ENCODE results near the gene HS6ST1.
A peak's percentile ranks its signal among the peaks of the same experiment; 100 is the strongest.
"Not testable (repeated sequence)": the region's sequence is repeated elsewhere in the genome, so short reads cannot be mapped to it uniquely, and the experiment has no call there.

Gene HS6ST1

DNA sequence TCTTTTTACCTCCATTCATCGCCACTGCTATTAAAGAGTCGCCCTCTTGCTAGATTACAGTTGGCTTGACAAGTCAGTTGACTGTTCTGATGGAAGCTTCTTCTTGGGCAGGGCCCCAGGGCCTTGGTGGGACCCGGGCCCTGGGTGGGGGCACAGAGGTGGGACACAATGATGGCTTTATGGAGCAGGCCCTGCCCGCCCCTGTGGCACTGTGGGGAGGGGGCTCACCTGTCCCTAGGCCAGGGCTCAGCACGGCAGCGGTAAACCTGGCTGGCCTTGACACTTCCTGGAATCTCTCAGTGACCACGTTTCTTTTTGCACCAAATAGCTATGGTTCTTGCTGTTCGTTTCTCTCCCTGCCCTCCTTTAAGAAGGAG is 4.9 kb upstream of the HS6ST1 start:
- no peak for FAIRE-seq
- DNase-seq (ENCODE audit: extremely low spot score, insufficient read length, low read depth) = no peak

DNA sequence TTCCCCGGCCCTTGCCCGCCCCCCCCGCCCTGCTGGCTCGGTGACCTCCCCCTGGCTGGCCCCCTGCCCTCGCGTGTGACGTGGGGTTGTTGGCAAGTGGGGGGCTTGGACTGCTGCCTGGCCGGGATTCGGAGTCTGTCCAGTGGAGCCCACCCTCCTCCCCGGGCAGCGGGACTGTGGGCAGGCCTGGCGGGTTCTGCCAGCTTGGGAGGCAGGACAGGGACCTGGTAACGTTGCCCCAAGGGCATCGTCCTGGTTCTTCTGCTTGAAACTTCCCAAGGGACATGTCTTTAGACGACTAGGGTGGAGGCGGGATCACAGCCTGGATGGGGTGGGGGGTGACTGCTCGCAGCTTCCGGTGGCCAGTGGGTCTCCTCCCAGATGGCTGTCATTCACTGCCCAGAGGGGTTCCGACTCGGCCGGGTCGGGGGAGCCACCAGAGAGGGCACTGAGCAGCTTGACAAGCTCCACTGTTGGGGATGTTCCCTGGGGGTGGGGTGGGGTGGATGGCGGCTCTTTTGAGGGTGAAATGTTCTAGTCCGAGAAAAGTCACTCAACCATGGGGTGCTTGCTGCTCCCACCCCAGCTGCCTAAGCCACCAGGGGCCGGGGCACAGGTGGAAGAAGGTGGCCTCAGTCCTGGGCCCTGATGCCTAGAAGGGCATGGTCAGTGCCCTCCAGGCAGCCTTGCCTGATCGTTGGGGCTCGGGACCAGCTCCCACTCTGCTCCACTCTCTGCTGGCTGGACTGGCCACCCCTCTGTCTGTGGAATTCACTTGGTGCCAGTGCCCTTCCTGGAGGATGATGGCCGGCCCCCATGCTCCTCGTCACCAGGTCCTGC is 4.3 kb upstream of the HS6ST1 start:
- DNase-seq (ENCODE audit: extremely low spot score, insufficient read length, low read depth) (no peak), FAIRE-seq (no peak)

DNA sequence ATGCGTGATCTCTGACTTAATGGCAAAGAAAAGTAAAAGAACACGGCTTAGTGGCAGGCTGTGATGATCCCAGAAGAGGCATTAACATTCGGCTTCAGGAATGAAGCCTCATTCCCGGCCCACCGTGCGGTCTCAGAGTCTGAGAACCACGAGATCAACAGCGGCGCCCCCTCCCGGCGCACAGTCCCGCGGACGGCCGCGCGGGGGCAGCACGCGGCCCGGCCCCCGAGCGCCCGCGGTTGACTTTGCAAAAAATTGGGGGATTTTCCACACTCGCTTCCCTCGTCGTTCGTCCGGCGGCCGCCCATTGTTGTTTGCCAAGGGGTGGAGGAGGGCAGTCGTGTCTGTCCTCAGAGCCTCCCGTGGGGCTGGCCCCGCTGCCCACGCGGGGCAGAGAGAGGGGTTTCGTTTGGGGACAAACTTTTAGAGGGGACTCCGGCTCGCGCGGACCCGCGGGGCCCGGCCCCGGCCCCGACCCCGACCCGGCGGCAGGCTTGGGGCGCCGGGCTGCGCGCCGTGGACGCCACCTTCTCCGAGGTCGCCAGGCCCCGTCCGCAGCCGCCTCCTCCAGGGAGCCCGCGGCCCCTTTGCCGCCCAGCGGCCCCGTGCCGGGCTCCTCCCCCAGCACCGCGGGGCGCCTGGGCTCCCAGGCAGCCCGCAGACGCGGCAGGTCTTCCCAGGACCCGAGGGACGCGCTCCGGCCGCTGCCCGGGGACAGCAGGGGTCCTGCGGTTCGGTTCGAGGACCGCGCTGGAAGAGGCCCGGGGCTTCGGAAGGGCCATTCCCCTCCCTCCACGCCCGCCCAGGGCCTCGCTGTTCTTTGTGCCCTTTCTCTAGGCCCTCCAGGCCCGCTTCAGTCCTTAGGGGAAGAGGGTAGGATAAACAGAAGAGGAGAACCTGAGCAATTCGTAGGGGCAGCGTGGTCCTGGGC is 3.4 kb upstream of the HS6ST1 start:
- DNase-seq (ENCODE audit: extremely low spot score, insufficient read length, low read depth) (peak; percentile 82), FAIRE-seq (peak; percentile 88)

DNA sequence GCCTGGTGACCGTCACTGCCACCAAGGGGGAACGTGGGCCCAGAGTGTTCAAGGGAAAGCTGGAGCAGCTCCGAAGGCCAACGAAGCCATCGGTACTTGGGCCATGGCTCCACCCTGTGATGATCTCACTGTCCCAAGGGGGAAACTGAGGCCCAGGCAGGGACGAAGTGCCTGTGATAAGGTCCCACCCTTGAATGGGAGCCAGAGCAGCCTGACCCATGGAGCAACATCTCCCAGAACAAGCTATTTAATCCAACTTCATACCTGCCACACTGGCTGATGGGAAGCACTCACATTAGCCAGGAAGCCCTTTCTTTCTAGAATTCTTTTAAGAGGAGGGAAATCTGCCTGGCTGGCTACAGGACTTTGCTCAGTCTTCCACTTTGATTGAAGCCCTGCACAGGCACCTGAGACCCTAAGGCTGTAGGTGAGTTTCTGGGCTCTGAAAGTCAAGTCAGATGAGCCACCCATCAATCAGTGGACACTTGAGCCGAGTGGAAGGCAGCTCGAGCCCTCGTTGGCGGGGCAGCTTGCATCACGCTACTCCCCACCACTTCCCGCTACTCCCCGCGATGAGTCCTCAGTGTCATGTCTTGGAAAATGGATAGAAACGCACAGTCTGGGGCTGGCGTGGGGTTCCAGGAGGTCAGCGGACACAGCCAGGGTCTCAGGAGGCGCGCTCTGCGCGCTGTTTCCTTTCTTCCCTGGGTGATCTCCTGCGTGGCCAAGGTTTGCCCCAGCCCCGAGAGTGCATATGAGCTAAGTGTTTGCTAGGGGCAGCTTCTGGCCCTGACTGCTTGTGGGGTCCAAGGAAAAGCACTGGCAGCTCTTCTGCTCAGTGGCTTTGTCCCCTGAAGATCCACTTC is 2.5 kb upstream of the HS6ST1 start:
- no peak for FAIRE-seq

DNA sequence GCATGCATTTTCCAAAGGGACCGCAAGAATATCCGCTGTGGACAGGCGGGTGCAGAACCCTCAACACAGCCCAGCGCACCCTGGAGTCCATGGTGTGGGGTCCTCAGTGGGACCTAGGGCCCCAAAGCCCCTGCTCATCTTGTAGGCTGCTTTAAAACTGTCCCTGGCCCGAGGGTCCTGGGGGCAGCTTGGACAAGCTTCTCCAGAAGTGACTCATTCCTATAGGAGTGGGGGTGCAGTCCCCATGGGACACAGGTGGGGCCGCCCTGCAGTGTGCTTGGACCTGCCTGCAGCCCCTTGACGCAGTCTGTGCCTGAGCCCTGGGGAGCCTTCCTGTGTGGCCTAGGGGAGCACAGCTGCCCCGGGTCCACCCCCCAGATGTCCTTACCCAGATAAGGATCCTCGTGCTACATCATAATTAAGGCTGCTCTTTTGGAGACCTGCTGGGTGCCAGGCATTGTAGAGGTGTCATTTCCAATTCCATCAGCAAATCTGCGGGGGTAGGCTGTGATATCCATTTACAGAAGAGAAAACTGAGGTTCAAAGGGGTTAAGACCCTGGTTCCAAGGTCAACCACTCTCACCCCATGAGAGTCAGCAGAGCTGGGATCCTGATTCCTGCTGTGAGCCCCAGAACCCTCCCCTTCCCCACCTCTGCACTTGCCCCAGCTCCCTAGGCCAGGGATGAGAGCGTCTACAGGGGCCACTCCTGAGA is 1.7 kb upstream of the HS6ST1 start:
- DNase-seq (ENCODE audit: extremely low spot score, insufficient read length, low read depth) (no peak), FAIRE-seq (no peak)

More for the DNA sequence above, 2.5 kb upstream of the HS6ST1 start:
- no peak for DNase-seq (ENCODE audit: extremely low spot score, insufficient read length, low read depth)

DNA sequence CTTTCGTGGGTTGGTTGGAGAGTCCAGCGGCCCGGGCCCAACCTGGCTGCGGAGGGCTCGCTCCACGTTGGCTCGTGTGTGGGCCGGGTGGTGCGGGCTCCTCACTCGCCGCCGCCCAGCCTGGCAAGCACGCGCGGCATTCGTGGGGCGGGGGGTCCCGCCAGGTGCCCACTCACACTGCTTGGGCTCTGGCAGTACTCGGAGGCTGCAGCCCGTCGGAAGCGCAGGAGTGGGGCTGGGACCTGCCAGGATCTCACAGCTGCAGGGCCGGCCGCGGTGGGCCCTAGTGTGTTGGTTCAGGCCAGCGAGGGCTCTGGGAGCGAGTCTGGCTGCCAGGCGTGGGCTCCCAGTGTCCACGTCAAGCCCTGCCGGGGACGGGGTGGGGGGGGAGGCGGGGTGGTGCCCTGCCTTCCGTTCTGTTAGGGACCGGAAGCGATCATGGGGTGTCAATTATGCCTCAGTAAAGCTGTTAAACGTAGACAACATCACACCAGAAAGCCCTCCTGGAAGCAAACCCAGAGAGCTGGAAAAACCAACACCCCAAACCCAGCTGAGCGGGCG is 1.0 kb upstream of the HS6ST1 start:
- no peak for FAIRE-seq
- DNase-seq (ENCODE audit: extremely low spot score, insufficient read length, low read depth) = no peak

DNA sequence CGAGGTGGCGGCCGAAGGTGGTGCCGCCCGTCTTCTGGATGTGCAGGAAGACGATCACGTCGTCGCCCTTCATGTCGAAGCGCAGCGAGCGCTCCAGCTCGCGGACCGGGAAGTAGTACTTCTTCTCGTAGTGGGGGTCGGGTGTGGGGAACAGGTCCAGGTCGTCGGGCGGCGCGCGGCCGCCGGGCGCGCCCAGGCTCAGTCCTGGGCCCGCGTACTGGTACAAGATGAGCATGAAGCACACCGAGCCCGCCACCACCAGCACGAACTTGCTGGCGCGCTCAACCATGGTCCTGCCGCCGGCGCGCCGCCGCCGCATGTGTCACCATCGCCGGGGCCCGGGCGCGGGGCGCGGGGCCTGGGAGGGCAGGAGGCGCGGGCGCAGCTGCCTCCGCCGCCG is 423 bp downstream of the HS6ST1 start:
- FAIRE-seq = not testable (repeated sequence)

DNA sequence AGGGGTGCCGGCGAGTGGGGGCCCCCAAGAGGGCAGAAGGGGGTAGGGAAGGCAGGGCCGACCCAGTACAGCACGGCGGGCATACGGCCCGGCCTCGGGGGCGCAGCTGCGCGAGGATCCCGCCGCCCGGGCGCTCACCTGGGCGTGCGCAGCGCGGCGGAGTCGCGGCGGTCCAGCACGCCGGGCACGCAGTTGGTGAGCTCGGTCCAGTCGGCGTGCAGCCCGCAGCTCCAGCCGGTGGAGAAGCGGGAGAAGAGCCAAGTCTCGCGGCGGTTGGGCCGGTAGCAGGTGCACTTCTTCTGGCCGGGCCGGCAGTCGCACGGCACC is 806 bp downstream of the HS6ST1 start:
- not testable (repeated sequence) for DNase-seq (ENCODE audit: extremely low spot score, insufficient read length, low read depth)
- FAIRE-seq = peak; percentile 76

More for the DNA sequence above, 423 bp downstream of the HS6ST1 start:
- not testable (repeated sequence) for DNase-seq (ENCODE audit: extremely low spot score, insufficient read length, low read depth)

DNA sequence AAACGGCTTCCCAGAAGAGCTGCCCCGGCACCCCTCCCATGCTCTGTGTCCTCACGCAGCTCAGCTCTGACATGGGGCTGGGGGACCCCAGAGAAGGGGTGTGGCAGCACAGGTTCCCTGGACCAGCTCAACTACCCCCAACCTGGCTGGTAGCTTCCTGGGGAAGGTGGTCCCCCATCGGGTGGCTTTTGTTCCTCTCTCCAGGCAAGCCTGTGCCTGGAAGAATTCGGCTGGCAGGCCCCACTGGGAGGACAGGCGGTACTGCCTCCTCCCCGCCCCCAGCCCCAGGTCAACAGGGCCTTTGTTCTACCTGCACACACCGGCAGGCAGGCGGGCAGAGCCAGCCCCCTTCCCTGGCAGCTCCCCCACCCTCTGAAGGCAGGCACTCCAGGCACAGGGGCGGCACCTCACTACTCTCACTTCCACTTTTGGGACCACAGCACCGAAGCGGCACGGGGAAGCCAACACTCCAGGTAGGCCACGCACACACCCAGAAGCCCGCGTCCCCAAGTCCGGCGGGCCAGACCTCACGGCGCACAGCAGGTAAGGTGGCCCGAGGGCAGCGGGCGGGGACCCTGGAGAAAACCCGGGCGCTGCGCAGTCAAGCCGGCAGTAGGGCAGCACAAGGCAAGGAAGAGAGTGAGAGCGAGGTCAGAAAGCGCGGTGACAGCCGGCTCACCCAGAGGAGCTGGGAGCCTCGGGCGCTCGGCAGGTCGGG is 1.3 kb downstream of the HS6ST1 start:
- DNase-seq (ENCODE audit: extremely low spot score, insufficient read length, low read depth) (peak; percentile 38), FAIRE-seq (peak; percentile 69)

DNA sequence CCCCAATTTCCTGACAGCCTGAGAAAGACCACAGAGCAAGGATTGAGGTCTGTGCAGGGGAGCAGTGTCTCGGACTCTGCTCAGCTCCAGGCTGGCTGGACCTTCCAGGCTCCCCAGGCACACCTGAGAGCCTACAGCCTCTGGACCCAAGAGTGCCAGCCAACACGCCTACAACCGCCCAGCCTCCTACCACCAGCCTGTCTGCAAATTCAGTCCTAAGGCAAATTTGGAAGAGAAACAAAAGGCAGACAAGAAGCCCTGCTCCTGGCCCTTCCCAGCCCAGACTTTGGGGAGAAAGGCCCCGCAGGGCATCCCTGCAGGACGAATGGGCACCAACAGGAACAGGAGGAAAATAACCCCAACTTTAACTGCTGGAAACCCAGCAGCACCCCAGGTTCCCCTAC is 1.9 kb downstream of the HS6ST1 start:
- FAIRE-seq = no peak
- no peak for DNase-seq (ENCODE audit: extremely low spot score, insufficient read length, low read depth)

DNA sequence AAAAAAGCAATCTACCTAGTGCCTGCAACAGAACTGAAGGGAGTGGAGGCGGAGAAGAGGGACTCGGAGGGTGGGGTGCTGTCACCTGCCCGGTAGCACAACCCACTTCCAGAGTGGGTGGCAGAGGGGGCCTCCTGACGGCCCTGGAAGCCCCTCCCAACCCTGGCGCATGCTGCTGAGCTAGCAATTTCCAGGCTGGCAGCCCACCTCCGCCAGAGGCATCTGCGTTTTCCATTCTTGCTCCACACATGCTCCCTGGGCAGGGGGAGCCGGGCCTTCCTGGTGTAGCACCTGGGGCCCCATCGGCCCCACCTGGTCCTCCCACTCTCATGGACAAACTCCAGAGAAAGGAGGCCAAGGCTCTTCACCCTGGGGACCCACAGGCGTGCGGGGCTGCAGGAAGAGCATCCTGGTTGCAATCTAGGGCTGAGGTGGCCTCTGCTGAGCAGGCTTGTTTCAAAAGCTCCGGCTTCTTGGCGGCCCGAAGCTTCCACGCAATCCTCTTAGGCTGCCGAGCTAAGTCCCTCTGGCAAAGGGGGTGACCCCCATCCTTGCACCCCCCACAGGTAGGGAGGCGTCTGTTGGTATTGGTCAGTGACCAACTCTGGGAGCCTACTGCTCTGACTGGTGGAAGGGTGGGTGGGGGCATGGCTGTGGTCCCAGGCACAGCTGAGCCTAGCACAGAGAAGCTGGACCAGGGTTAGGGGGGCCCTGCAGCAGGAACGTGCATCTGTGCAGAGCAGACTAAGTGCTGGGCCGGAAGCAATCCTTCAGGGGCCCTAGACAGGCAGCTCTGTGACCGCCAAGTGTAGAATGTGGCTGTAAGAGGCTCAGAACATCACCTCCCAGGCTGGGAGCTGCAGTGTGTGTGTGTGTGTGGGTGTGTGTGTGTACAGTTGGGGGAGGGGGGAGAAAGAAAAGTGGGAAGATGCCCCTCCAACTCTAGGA is 2.6 kb downstream of the HS6ST1 start:
- FAIRE-seq (no peak), DNase-seq (ENCODE audit: extremely low spot score, insufficient read length, low read depth) (no peak)

DNA sequence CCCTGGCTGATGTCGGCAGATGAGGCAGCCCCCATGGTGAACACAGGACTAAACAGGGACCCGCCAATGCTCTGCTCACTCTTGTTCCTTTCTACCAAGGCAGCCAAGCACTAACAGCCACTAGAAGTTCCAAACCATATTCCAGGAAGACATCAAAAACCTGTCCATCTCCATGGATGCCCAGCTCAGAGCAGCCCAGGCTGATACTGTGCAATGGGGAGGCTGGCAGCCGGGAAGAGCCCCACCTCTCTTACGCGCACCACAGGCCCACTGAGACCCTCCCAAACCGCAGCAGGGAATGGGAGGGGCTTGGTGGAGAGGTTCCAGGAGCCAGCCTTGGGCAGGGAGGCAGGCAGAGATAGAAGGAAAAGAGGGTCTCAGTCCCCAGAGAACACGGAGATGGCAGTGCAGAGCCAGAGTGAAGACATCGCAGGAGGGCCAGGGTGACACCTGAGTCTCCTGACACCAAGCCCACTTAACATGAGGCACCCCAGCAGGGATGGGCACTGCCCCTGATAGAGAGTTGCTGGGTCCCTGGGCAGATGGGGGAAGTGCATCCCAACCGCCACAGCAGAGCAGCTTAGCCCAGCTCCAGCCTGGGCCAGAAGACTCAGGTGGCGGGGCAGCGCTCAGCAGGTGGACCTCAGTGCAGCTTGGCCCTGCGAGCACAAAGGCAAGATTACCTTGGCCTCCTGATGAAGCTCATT is 3.4 kb downstream of the HS6ST1 start:
- DNase-seq (ENCODE audit: extremely low spot score, insufficient read length, low read depth) (no peak), FAIRE-seq (no peak)

DNA sequence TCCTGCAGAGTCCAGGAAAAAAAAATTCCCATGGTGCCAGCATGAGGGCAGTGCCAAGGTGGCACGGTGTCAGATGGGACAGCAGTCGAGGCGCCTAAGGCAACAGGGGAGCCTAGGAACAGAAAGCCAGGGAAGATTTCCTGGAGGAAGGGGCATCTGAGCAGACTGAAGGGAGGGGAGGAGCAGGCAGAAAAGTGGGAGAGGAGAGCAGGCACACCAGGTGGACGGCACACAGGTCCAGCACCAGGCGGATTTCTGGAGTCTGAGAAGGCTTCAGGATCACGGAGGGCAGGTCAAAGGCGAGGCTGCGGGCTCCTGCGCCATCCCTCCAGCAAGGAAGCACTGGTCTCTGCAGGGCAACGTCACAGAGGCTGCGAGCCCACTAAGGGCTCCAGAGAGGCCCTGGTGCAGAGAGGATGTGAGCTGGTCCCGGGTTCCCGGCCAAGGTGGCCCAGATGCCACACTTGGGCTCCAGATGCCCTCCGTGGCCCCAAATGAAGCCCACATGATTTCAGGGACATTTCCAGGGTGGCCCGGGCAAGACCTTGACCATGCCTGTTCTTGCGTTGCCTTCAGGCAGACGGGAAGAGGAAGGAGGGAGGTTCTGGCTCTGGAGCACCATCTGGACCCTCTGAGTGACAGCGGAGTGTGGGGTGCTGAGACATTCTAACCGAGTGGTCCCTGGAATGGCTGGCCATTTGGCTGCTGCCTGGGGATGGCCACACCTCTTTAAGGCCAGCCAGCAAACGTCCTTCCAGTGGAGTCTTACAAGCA is 4.1 kb downstream of the HS6ST1 start:
- FAIRE-seq (no peak), DNase-seq (ENCODE audit: extremely low spot score, insufficient read length, low read depth) (no peak)

DNA sequence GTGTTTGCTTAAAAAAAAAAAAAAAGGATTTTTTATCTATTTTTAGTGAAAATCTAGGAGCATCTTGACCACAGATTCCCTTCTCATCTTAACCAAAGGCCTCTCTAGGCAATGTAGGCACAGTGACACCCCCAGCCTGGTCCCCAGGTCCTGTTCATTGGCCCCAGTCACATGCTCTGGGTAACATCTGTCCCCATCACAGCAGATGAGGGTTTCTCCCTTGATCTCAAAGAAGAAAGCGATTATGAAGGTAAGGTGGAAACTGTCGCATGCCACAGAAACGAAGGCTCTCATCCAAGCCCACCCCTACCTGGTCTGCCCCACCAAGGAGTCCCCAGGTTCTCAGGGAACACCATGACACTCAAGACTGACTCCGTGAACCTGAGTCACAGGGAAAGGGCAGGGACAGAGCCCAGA is 4.7 kb downstream of the HS6ST1 start:
- DNase-seq (ENCODE audit: extremely low spot score, insufficient read length, low read depth) (no peak), FAIRE-seq (no peak)

DNA sequence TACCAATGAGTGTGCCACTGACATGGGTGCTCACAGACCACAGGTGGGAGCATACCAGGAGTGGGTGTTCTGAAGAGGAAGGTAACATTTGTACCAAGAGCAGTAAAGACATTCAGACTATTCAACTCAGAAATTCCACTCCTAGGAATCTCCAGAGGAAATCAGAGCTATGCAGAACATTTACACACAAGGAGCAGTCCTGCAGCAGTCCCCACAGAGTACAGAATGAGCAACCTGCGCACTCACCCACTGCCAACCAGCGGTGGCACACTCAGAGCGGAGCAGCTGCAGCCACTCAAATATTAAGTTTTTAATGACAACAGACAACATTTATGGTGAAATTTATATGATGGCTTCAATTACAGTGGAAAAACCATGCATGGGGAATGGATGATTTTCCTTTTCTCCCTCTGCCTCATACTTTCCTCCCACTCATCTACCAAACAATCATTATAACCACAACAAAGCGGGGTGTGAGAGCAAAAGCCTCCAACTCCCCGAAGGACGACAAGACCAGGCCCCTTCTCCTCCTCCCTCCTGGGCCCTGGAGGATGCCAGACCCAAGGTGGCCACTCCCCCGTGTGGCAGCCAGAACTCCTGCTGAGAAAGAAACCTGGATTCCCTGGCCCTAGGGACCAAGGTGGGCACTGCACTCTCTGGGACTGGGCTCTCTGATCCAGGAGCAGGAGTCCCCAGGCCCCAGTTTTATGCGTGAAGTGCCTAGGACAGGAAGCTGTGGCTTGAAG is 5.4 kb downstream of the HS6ST1 start:
- DNase-seq (ENCODE audit: extremely low spot score, insufficient read length, low read depth) (no peak), FAIRE-seq (no peak)

DNA sequence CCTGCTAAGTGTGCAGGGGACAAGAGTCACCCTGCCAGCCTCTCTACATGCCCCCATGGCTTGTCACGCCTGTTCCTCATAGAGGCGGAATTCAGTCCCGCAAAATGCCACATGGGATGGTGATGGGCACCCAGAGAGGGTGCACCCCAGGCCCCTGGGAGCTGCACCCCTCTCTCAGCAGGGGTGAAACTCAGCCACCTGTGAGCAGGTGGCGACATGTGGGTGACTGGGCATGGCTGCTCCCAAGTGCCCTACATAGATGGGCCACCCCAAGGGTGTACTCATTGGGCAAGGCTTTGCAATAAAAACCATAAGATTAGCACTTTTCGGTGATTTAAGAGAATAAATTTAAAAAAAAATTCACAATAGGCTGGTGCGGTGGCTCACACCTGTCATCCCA is 6.3 kb downstream of the HS6ST1 start:
- FAIRE-seq (no peak), DNase-seq (ENCODE audit: extremely low spot score, insufficient read length, low read depth) (no peak)

All from GM18507 (cell line).